Islet of Langerhans (tissue), 1 donor: ENCODE measurements around the gene FBRS.
"Not testable (repeated sequence)": the region's sequence is repeated elsewhere in the genome, so short reads cannot be mapped to it uniquely, and the experiment has no call there.

Experiments used
- FAIRE-seq: peaks from one replicate; lab custom pipeline; 2011; peaks lifted over from hg19 to GRCh38; lab: Jason Lieb, UNC

FBRS gene

DNA sequence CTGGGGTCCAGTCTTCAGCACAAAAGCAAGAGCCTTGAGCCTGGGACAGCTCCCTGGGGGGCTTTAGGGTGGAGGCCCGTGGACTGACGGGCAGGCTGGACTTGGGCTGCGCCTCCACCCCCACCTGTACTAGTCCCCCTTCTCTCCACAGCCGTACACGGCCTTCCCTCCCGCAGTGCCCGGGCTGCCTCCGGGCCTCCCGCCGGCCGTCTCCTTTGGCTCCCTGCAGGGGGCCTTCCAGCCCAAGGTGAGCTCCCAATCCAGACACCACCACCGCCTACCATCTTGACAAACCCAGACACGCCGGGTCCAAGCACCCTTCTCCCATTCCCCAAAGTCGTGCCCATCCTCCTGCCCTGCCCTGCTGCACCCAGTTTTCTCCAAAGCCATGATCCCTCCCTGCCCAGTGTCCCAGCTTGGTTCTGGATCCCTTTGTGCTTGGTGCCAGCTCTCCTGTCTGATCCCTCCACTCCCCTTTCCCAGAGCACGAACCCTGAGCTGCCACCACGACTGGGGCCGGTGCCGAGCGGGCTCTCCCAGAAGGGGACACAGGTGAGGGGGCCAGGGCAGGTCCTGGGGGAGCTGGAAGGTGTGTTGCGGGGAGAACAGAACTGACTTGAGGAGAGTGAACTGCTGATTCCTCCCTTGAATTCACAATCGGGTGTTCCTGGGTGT lies 7.1 kb downstream of the FBRS start:
- no peak for FAIRE-seq

DNA sequence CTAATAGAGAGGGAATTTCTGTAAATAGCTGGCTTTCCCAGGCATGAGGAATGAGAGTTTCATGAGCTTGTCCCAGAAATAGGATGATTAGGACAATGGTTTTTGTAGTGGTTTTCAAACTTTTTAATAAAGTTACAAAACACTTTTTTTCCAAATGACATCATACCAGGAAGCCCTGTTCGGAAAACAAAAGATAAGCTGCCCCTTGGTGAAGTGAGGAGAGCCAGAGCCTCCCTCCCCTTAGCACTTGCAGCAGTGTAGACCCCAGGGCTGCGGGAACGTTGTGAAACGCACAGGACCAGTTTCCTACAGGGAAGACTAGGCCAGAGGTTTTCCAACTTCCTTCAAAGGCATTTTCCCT lies 7.6 kb downstream of the FBRS start:
- no peak for FAIRE-seq

- no peak for FAIRE-seq
These were observed 8.4 kb downstream of the FBRS start for GRCh38 chr16:30666681-30667080.

- FAIRE-seq: no peak
These were observed 9.2 kb downstream of the FBRS start for GRCh38 chr16:30667361-30667905.

DNA sequence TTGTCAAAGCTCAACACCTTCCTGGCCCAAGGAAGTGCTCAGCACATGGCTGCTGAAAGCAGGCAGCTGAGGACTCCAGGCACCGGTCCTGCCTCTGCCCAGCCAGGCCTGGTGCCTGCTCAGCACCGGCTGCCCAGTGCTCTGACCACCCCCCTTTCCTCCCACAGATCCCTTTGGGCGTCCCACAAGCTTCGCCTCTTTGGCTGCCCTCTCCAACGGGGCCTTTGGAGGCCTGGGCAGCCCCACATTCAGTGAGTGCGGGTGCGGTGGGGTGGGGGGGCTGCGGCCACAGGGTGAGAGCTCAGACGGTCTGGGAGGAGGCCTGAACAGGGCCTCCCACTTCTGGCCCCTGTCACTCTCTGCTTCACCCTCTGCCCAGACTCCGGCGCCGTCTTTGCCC lies 10.2 kb downstream of the FBRS start:
- FAIRE-seq: no peak

GRCh38 chr16:30669026-30669902 lies 11.0 kb downstream of the FBRS start:
- no peak for FAIRE-seq

GRCh38 chr16:30669903-30670824 lies 11.9 kb downstream of the FBRS start:
- FAIRE-seq: no peak

DNA sequence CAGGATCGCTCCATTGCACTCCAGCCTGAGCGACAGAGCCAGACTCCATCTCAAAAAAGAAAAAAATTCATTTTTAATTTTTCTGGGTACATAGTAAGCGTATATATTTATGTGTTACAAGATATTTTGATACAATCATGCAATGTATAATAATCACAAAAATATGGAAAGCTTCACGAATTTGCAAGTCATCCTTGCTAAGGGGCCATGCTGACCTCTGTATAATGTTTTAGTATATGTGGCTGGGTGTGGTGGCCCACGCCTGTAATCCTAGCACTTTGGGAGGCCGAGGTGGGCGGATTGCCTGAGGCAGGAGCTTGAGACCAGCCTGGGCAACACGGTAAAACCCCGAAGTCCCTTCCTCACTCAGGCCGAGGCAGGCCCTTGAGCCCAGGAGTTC lies 16.9 kb downstream of the FBRS start:
- FAIRE-seq: no peak

GRCh38 chr16:30677931-30678585 lies 19.8 kb downstream of the FBRS start:
- FAIRE-seq: no peak

DNA sequence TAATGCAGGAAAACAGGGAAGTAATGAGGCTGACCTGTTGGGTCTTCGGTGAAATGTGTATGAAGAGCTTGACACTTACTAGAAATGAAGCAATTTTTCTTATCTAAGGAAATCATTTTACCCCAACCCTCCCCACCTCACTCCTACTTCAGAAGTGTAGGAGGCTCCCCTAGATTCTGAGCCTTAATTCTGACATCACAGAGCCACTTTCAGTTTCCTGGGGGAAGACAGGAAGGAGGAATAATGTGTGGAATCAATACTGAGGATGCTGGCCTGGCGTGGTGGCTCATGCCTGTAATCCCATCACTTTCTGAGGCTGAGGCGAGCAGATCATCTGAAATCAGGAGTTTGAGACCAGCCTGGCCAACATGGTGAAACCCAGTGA lies 20.3 kb downstream of the FBRS start:
- FAIRE-seq: no peak

- FAIRE-seq: no peak
These were observed 22.1 kb downstream of the FBRS start for GRCh38 chr16:30680326-30680725.

DNA sequence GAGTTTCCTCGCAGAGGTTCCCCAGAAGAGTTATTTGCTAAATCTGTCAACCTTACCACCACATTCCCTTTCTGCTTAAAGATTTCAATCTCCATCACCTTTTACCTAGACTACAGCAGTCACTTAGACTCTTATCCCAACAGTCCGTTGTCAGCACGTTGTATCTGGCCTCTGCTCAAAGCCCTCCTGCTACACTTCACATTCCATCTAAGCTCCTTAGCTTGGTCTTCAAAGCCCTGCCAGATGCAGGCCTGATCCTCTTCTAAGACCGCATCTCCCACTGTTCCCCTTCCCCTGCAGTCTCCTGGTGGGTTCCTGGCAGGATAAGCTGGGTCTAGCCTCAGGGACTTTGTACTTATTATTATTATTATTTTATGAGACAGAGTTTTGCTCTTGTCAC lies 30.5 kb downstream of the FBRS start:
- no peak for FAIRE-seq

GRCh38 chr16:30691907-30692306 lies 33.7 kb downstream of the FBRS start:
- no peak for FAIRE-seq

DNA sequence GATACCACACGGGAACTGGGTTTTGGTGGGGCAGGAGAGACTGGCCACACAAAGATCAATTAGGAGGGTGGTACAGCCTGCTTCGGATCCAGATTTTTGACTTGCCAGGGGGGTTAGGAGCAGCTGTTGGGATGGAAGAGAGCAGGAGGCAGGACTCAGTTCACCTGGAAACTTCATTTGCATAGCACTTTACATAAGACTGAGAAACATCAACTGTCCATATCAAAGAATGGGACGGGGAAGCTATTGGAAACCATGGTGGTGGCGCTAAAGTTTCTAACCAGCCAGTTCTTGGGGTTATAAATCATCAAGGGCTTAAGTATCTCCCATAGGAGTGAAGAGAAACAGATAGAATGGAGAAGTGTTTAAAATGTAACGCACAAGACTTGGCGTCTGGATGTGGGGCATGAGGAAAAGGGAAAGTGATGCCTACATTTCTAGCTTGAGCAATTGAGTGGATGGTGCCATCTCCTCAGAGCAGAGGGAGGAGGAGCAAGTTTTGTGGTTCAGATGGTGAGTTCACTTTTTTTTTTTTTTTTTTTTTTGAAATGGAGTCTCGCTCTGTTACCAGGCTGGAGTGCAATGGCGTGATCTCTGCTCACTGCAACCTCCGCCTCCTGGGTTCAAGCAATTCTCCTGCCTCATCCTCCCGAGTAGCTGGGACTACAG lies 34.3 kb downstream of the FBRS start:
- FAIRE-seq: no peak

- no peak for FAIRE-seq
These were observed 36.9 kb downstream of the FBRS start for GRCh38 chr16:30694926-30695693.

GRCh38 chr16:30696646-30697045 lies 38.4 kb downstream of the FBRS start:
- not testable (repeated sequence) for FAIRE-seq

GRCh38 chr16:30697264-30698138 lies 39.3 kb downstream of the FBRS start:
- FAIRE-seq: no peak

DNA sequence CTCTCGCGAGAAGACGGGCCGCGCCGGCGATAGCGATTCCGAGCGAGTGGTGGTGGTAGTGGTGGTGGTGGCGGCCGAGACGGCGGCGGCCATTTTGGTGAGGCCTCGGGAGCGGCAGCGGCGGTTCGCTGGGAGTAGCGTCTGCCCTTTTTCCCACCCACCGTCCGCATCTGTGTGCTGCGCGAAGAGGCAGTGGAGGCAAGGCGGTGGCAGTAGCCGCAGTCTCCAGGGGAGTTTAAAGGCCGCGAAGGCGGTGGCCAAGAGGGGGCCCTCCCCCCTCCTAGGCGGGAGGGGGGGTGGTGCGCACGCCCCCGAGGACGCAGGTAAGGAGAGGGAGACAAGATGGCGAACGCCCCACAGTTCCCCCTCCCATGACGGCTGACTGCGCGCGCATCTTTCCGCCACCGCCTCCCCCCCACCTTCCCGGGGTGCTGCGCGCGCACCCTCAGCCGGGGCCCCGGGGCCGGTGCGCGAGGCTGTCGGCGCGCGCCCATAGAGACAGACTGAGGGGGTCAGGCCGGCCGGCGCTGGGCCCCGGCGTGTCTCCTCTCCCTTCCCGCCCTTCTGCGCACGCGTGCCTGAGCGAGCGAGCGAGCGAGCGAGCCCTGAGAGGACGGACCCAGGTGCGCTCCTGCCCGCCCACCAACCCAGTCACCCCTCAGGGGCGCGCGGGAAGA lies 40.0 kb downstream of the FBRS start:
- FAIRE-seq: no peak
